ENCODE results near the gene CD3E. TPM values are rescaled to one million over a fixed set of nuclear protein-coding genes. Genes with fewer than 3 reads are reported as not detected.

CD3E gene
- total and polyA plus RNA-seq, 2 donors (not counting 3 experiments of a cell fraction or from before 2014, with no cell fraction given): not detected

DNA sequence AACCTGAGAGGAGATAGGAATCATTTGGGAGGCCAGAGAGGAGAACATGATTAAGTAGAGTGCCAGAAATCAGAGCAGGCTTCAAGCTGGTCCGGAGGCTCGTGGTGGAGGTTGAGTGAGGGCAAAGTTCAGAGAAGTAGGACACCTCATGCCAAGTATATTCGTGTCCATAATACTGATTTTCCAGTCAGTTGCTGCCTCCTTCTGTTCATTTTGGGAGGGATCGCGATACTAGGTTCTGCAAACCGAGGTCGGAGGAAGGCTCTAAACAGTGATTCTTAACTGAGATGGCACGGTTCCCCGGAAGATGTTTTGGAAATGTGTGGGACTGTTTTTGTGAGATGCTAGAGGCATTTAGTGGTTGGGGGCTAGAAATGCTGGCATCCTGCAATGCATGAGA lies 13.6 kb upstream of the CD3E start:
- no peaks in the 10 kb centered on the region for H3K9me1 ChIP-seq (replicated peaks; ENCODE audit: control insufficient read depth, extremely low read depth, insufficient read depth, low read length)
- no peak overlapping the region for H3K9ac ChIP-seq (replicated peaks; ENCODE audit: extremely low read depth, insufficient read depth, low read length)
- no peaks in the 10 kb centered on the region for H3K79me2 ChIP-seq (ENCODE audit: control insufficient read depth, insufficient read depth, low read length)
- no TSS peak for BruUV-seq (replicated peaks)
- peak; percentile 68 for DNase-seq (ENCODE audit: low read depth, low spot score)
- no peak overlapping the region for H2AFZ ChIP-seq (ENCODE audit: low read depth, low read length)
- FAIRE-seq: peak; percentile 68
- TF ChIP-seq, protein P1, sequence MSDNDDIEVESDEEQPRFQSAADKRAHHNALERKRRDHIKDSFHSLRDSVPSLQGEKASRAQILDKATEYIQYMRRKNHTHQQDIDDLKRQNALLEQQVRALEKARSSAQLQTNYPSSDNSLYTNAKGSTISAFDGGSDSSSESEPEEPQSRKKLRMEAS (IDR thresholded peaks at IDR 0.05; ENCODE audit: insufficient read depth, insufficient read length): no peak
- TF ChIP-seq JUN (IDR thresholded peaks at IDR 0.05; ENCODE audit: borderline replicate concordance, insufficient read depth, insufficient read length, low read depth): no peak
- TF ChIP-seq POLR2AphosphoS5 (IDR thresholded peaks at IDR 0.05; ENCODE audit: insufficient read depth, low read depth, low read length): no peak
- TF ChIP-seq CTCF (IDR thresholded peaks at IDR 0.05; ENCODE audit: extremely low read depth in 1 of 2, insufficient read depth in 1 of 2, low read depth in 1 of 2, low read length in 2 of 2): peak; percentile 30 to 53
- TF ChIP-seq MYC (IDR thresholded peaks at IDR 0.05; ENCODE audit: low read depth, low read length): no peak
- no peak for TF ChIP-seq GATA2 (IDR thresholded peaks at IDR 0.05; ENCODE audit: insufficient read depth, insufficient read length, low read depth, low read length)
- no peak overlapping the region for H3K27ac ChIP-seq (ENCODE audit: insufficient read depth, low read depth, low read length)
- dilution Hi-C loops (cut with MboI; ENCODE audit: extremely low pct_ligation_motif_present, low sequenced_read_pairs) (no loop called here), intact Hi-C loops (cut with micrococcal nuclease) (loop anchor here (1.0 to 5.0 kb wide), 5 partner anchors 27 to 276 kb away; partner anchors contain the start of genes IFT46 and MPZL2)
- H4K20me1 ChIP-seq (replicated peaks; ENCODE audit: control insufficient read depth, extremely low read depth, insufficient read depth, low read length): no peaks in the 10 kb centered on the region
- no peak overlapping the region for H3K4me3 ChIP-seq (replicated peaks in 1 of 3; ENCODE audit: insufficient read depth in 1 of 3, low read depth in 1 of 3, low read length in 3 of 3)
- H3K9me3 ChIP-seq (replicated peaks; ENCODE audit: control insufficient read depth, insufficient read depth, low read length): no peaks in the 10 kb centered on the region
- CTCF ChIA-PET: interaction anchor here (0.7 to 12.3 kb wide), 16 partner anchors 8 to 148 kb away, joined by 3 to 235 read pairs (median 4); partner anchors contain the start of gene MPZL2
- H3K27me3 ChIP-seq (ENCODE audit: control insufficient read depth in 2 of 2, insufficient read depth in 2 of 2, low read length in 2 of 2): no peaks in the 10 kb centered on the region
- no peaks in the 10 kb centered on the region for H3K4me1 ChIP-seq (ENCODE audit: control insufficient read depth, extremely low read depth, insufficient read depth, low read length)
- POLR2A ChIA-PET: no interaction called here
- H3K36me3 ChIP-seq (ENCODE audit: control insufficient read depth in 2 of 2, extremely low read depth in 1 of 2, insufficient read depth in 2 of 2, low read length in 2 of 2): no peaks in the 10 kb centered on the region
- no peak overlapping the region for H3K4me2 ChIP-seq (ENCODE audit: insufficient read depth, low read length)
